ENCODE data around the gene ST8SIA2. TPM values are rescaled to one million over a fixed set of nuclear protein-coding genes. Genes with fewer than 3 reads are reported as not detected.

Gene ST8SIA2
- total and polyA plus RNA-seq, 2 donors from 2014 or later, result 0.38 TPM; not detected in 1

DNA sequence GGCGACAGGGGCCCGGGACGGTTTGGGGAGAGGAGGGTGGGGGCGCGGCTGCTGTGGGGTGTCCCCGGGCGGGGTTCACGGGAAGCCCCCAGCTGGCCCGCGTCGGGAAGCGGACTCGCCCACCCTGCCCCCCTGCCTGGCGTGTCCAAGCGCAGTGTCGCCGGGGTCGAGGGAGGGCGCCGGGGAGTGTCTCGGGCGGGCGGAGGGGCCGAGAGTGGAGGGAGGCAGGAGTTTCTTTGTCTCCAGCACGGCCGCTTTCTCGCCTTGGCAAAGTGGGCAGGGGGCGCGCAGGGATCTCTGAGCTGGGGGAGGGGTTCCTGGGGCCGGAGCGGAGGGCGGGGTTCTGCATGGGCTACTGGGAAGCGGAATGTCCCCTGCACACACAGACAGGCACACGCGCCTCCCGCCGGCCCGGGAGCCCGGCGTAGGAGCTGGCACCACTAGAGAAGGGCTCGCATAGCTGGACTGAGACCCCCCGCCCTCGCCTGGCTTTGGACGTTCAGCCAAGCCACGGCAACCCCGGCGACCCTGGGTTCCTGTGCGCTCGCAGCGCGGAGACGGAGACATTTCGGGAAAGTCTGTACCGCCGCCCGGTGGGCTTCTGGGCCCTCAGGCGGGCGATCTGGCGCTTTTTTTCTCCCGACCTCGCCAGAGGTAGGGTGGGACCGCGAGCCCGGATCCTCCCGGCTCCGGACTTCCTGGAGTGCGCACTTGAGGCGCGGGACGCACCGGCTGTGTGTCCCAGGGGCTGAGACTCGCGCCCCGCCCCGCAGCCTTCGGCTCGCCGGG lies 822 bp downstream of the ST8SIA2 start:
- no peaks in the 10 kb centered on the region for H3K36me3 ChIP-seq (ENCODE audit: control insufficient read depth in 2 of 3, insufficient read depth in 3 of 3, low read length in 3 of 3)
- intact Hi-C loops (cut with DNase I), result no loop called here
- H3K4me3 ChIP-seq (ENCODE audit: low read length in 3 of 3), result peak overlapping the region in 1 of 3 donors; percentile 23
- peaks cover 4% of the 10 kb centered on the region for H3K27me3 ChIP-seq (ENCODE audit: control insufficient read depth, insufficient read depth, low read length)
- no peak overlapping the region for H3K9ac ChIP-seq (ENCODE audit: low read length in 3 of 3)
- TF ChIP-seq, protein P1, sequence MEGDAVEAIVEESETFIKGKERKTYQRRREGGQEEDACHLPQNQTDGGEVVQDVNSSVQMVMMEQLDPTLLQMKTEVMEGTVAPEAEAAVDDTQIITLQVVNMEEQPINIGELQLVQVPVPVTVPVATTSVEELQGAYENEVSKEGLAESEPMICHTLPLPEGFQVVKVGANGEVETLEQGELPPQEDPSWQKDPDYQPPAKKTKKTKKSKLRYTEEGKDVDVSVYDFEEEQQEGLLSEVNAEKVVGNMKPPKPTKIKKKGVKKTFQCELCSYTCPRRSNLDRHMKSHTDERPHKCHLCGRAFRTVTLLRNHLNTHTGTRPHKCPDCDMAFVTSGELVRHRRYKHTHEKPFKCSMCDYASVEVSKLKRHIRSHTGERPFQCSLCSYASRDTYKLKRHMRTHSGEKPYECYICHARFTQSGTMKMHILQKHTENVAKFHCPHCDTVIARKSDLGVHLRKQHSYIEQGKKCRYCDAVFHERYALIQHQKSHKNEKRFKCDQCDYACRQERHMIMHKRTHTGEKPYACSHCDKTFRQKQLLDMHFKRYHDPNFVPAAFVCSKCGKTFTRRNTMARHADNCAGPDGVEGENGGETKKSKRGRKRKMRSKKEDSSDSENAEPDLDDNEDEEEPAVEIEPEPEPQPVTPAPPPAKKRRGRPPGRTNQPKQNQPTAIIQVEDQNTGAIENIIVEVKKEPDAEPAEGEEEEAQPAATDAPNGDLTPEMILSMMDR (IDR thresholded peaks at IDR 0.05; ENCODE audit: borderline replicate concordance, extremely low read depth, insufficient read depth), result no peak
- H3K4me1 ChIP-seq (ENCODE audit: control insufficient read depth in 2 of 3, insufficient read depth in 2 of 3, low read depth in 1 of 3, low read length in 3 of 3), result no peaks in the 10 kb centered on the region
- DNase-seq (peak in 4 of 5 donors; percentile 76 to 93 (median 83)), FAIRE-seq (no peak)
- H3K27ac ChIP-seq (ENCODE audit: low read depth in 2 of 2, low read length in 2 of 2), result no peak overlapping the region
- H3K9me3 ChIP-seq (ENCODE audit: control insufficient read depth in 2 of 3, insufficient read depth in 1 of 3, low read length in 3 of 3), result no peaks in the 10 kb centered on the region

DNA sequence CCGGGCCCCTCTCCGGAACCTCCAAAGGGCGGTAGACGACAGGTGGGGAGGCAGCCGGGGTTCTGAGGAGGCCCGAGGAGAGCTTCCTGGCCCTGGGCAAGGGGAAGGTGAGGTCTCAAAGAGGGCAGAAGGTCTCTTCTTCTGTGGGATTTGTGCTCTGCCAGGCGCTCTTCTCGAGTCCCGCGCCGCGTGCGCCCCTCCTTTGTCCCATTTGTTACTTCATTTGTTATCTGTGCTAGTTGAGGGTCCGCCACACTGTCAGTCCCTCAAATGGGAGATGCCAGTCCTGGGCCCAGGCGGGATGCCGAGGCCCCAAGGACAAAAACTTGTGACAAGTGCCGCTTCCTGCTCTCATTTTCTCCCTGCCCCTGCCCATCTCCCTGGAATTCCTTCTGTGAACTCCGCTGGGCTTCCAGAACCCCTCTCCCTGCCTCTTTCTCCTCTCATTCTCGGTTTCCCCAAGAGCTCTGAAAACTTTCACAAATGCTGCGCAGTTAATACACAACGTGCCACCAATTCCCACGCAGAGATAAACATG lies 1.5 kb downstream of the ST8SIA2 start:
- DNase-seq, result peak in 2 of 5 donors; percentile 33 to 42
- intact Hi-C loops (cut with DNase I), result no loop called here
- Histone ChIP-seq H3K4me1 (ENCODE audit: control insufficient read depth in 2 of 3, insufficient read depth in 2 of 3, low read depth in 1 of 3, low read length in 3 of 3) (no peaks in the 10 kb centered on the region), H3K36me3 (ENCODE audit: control insufficient read depth in 2 of 3, insufficient read depth in 3 of 3, low read length in 3 of 3) (no peaks in the 10 kb centered on the region), H3K4me3 (ENCODE audit: low read length in 3 of 3) (no peak overlapping the region), H3K27ac (ENCODE audit: low read depth in 2 of 2, low read length in 2 of 2) (no peak overlapping the region), H3K9me3 (ENCODE audit: control insufficient read depth in 2 of 3, insufficient read depth in 1 of 3, low read length in 3 of 3) (no peaks in the 10 kb centered on the region), H3K27me3 (ENCODE audit: control insufficient read depth, insufficient read depth, low read length) (peaks cover 4% of the 10 kb centered on the region), H3K9ac (ENCODE audit: low read length in 3 of 3) (no peak overlapping the region)
- TF ChIP-seq, protein P1 (IDR thresholded peaks at IDR 0.05; ENCODE audit: borderline replicate concordance, extremely low read depth, insufficient read depth), result no peak
- no peak for FAIRE-seq

DNA sequence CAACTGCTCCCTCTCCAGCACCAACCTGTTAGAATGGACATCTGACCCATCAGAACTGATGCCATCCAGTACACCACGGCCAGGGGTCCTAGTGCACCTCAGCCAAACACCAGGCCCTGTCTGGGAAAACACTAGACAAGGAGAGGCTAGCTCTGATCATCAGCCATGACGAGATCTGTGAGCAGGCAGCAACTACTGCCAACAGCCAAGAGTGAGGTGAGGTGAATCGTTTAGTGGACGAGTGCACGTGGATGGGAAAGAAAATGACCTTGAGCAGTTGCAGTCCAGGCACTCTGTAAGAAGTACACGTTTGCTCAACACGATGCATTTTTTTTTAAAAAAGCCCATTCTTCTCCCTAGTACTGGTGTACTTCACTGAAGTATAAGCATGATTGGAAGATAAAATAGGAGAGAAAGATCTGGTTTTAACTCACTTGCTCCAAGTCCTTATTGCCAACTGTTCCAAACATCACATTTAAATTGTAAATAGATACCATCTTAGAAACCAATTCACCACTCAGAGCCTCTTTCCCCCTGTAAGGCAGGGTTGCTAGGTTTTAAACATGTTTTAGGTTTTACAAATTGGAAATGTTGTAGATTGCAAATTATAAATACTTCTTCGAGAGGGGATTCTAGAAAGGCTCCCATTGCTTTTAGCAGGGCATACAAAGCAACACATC lies 5.7 kb downstream of the ST8SIA2 start:
- intact Hi-C loops (cut with DNase I), result no loop called here
- TF ChIP-seq, protein P1 (IDR thresholded peaks at IDR 0.05; ENCODE audit: borderline replicate concordance, extremely low read depth, insufficient read depth), result no peak
- Histone ChIP-seq H3K9ac (ENCODE audit: low read length in 3 of 3) (no peak overlapping the region), H3K4me1 (ENCODE audit: control insufficient read depth in 2 of 3, insufficient read depth in 2 of 3, low read depth in 1 of 3, low read length in 3 of 3) (no peaks in the 10 kb centered on the region), H3K27me3 (ENCODE audit: control insufficient read depth, insufficient read depth, low read length) (peaks cover 2% of the 10 kb centered on the region), H3K36me3 (ENCODE audit: control insufficient read depth in 2 of 3, insufficient read depth in 3 of 3, low read length in 3 of 3) (no peaks in the 10 kb centered on the region), H3K27ac (ENCODE audit: low read depth in 2 of 2, low read length in 2 of 2) (no peak overlapping the region), H3K9me3 (ENCODE audit: control insufficient read depth in 2 of 3, insufficient read depth in 1 of 3, low read length in 3 of 3) (no peaks in the 10 kb centered on the region), H3K4me3 (ENCODE audit: low read length in 3 of 3) (no peak overlapping the region)
- FAIRE-seq, result no peak
- DNase-seq, result peak in 2 of 5 donors; percentile 18 to 39

Data from kidney (tissue), 14 donors.